ENCODE measurements around the gene MESP2. TPM values are rescaled to one million over a fixed set of nuclear protein-coding genes. Genes with fewer than 3 reads are reported as not detected.
A peak's percentile ranks its signal among the peaks of the same experiment; 100 is the strongest.

Gene MESP2
- total RNA-seq = not detected

GRCh38 chr15:89776274-89777072 is at the start of gene MESP2:
TSS of gene MESP2 (plus strand) at chr15:89776332. CDS start at chr15:89776358, 26 bp downstream.
- peak; percentile 62 for DNase-seq

GRCh38 chr15:89728254-89728653 is 47.9 kb upstream of the MESP2 start:
- no peak for DNase-seq

- DNase-seq = no peak
Measured at GRCh38 chr15:89731275-89731674, 44.9 kb upstream of the MESP2 start.

- no peak for DNase-seq
Measured at GRCh38 chr15:89732451-89733172, 43.5 kb upstream of the MESP2 start.

GRCh38 chr15:89735773-89736172 is 40.4 kb upstream of the MESP2 start:
- DNase-seq = no peak

- DNase-seq = peak; percentile 13
Measured at GRCh38 chr15:89740137-89740536, 36.0 kb upstream of the MESP2 start.

- no peak for DNase-seq
Measured at GRCh38 chr15:89743011-89743410, 33.1 kb upstream of the MESP2 start.

- no peak for DNase-seq
Measured at GRCh38 chr15:89743594-89743993, 32.5 kb upstream of the MESP2 start.

- no peak for DNase-seq
Measured at GRCh38 chr15:89745131-89745530, 31.0 kb upstream of the MESP2 start.

- DNase-seq = no peak
Measured at GRCh38 chr15:89745768-89746167, 30.4 kb upstream of the MESP2 start.

- no peak for DNase-seq
Measured at GRCh38 chr15:89746386-89746780, 29.7 kb upstream of the MESP2 start.

- no peak for DNase-seq
Measured at GRCh38 chr15:89747708-89748682, 28.1 kb upstream of the MESP2 start.

- DNase-seq = no peak
Measured at GRCh38 chr15:89749054-89749453, 27.1 kb upstream of the MESP2 start.

- no peak for DNase-seq
Measured at GRCh38 chr15:89749526-89749925, 26.6 kb upstream of the MESP2 start.

- DNase-seq = no peak
Measured at GRCh38 chr15:89749951-89750559, 26.1 kb upstream of the MESP2 start.

GRCh38 chr15:89750560-89751542 is 25.3 kb upstream of the MESP2 start, which contains the start of gene MESP1:
TSS of gene MESP1 (minus strand) at chr15:89751249. CDS start at chr15:89751231, 18 bp downstream.
- peak; percentile 78 for DNase-seq

- no peak for DNase-seq
Measured at GRCh38 chr15:89751748-89752147, 24.4 kb upstream of the MESP2 start.

GRCh38 chr15:89753855-89754254 is 22.3 kb upstream of the MESP2 start:
- DNase-seq = no peak

GRCh38 chr15:89754361-89755154 is 21.6 kb upstream of the MESP2 start:
- no peak for DNase-seq

GRCh38 chr15:89755701-89756100 is 20.4 kb upstream of the MESP2 start:
- DNase-seq = no peak
